Measurements from ENCODE around the gene NELFB.

GRCh38 chr9:137251194-137251461 is 4.0 kb upstream of the NELFB start, which contains the start of gene STPG3:
- no peak for TF ChIP-seq POLR2A (IDR thresholded peaks at IDR 0.05)
- TF ChIP-seq CTCF (IDR thresholded peaks at IDR 0.05): no peak

Measured in thyroid gland (tissue), 4 donors.